GM19324 (cell line): ENCODE measurements around the gene ANO1.

Experiments
- ATAC-seq: cut with Tn5 transposase; IDR thresholded peaks from one replicate; pipeline ENCODE4 v1.9.1; 2021; ENCODE audit warnings: mild to moderate bottlenecking, moderate library complexity; ENCODE audit not compliant: unreplicated experiment, low FRiP score

ANO1 gene

GRCh38 chr11:70072461-70072860 lies 5.7 kb upstream of the ANO1 start:
- no peak for ATAC-seq

- ATAC-seq, result no peak
These were observed 5.0 kb upstream of the ANO1 start for GRCh38 chr11:70072861-70073755.

- no peak for ATAC-seq
These were observed 4.2 kb upstream of the ANO1 start for GRCh38 chr11:70073871-70074371.

GRCh38 chr11:70074746-70075145 lies 3.4 kb upstream of the ANO1 start:
- no peak for ATAC-seq

GRCh38 chr11:70075836-70076235 lies 2.3 kb upstream of the ANO1 start:
- ATAC-seq, result no peak

- ATAC-seq, result no peak
These were observed 1.6 kb upstream of the ANO1 start for GRCh38 chr11:70076461-70076931.

- no peak for ATAC-seq
These were observed 564 bp upstream of the ANO1 start for GRCh38 chr11:70077411-70078094.

GRCh38 chr11:70078781-70079616 lies 882 bp downstream of the ANO1 start:
- ATAC-seq, result no peak

- no peak for ATAC-seq
These were observed 1.6 kb downstream of the ANO1 start for GRCh38 chr11:70079691-70080090.

- ATAC-seq, result no peak
These were observed 2.6 kb downstream of the ANO1 start for GRCh38 chr11:70080763-70081162.

- no peak for ATAC-seq
These were observed 4.7 kb downstream of the ANO1 start for GRCh38 chr11:70082829-70083228.

GRCh38 chr11:70084046-70084984 lies 6.2 kb downstream of the ANO1 start:
- ATAC-seq, result no peak

GRCh38 chr11:70085815-70086769 lies 8.0 kb downstream of the ANO1 start:
- no peak for ATAC-seq

GRCh38 chr11:70087446-70088167 lies 9.5 kb downstream of the ANO1 start:
- ATAC-seq, result no peak

- no peak for ATAC-seq
These were observed 10.7 kb downstream of the ANO1 start for GRCh38 chr11:70088735-70089250.

- ATAC-seq, result no peak
These were observed 11.5 kb downstream of the ANO1 start for GRCh38 chr11:70089631-70090030.

GRCh38 chr11:70090961-70091381 lies 12.9 kb downstream of the ANO1 start:
- ATAC-seq, result no peak

GRCh38 chr11:70091638-70092037 lies 13.5 kb downstream of the ANO1 start:
- no peak for ATAC-seq
